Kidney epithelial cell (primary cell): ENCODE results near the gene ARFGEF3. TPM values are rescaled to one million over a fixed set of nuclear protein-coding genes. Genes with fewer than 3 reads are reported as not detected.

Experiments used
- DNase-seq: peaks from one replicate; pipeline ENCODE4 v3.0.0-alpha.2; 2010; ENCODE audit warnings: low read depth
- H3K27me3 ChIP-seq: 2 replicates; pipeline ENCODE4 v1.6.0; 2011; ENCODE audit warnings: low read length; ENCODE audit not compliant: control insufficient read depth, insufficient read depth
- H3K36me3 ChIP-seq: 2 replicates; pipeline ENCODE4 v1.5.1; 2011; ENCODE audit warnings: low read length; ENCODE audit not compliant: control insufficient read depth, insufficient read depth
- H3K4me3 ChIP-seq: 2 replicates; pipeline ENCODE4 v1.5.1; 2011; ENCODE audit warnings: low read depth, mild to moderate bottlenecking, control low read depth, low read length
- CTCF ChIP-seq: IDR thresholded peaks from 2 replicates; pipeline ENCODE4 v1.5.1; 2011; ENCODE audit warnings: mild to moderate bottlenecking, moderate library complexity, low read length, control low read depth, inconsistent platforms; ENCODE audit not compliant: insufficient read depth, poor library complexity, severe bottlenecking
- total RNA-seq: library from RNA; depleted of rRNA; stranded (reverse); fragments of >200 nt; gene quantifications from 2 replicates; pipeline ENCODE4 v1.2.3, GENCODE V29; 2015

ARFGEF3 gene
- total RNA-seq, 1 donor from 2014 or later, result 11.1 TPM

- no peak for TF ChIP-seq CTCF
- Histone ChIP-seq H3K27me3 (no peaks in the 10 kb centered on the region), H3K4me3 (no peak overlapping the region), H3K36me3 (no peaks in the 10 kb centered on the region)
- no peak for DNase-seq
These were observed 32.5 kb downstream of the ARFGEF3 start for GRCh38 chr6:138194287-138194686.

DNA sequence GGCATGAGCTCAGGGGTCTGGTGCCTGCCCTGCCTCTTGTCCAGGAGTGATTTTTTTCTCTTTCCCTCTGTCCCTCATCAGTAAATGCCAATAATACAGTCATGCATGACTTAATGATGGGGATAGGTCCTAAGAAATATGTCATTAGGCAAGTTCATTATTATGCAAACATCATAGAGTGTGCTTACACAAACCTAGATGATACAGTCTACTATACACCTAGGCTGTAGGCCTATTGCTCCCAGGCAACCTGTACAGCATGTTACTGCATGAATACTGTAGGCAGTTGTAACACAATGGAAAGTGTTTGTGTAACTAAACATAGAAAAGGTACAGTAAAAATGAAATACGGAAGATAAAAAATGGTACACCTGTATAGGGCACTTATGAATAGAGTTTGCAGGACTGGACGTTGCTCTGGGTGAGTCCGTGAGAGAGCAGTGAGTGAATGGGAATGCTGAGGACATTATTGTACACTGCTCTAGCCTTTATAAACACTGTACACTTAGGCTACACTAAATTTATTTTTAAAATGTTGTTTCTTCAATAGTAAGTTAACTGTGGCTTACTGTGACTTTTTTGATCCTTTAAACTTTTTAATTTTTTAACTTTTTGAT, 34.5 kb downstream of the ARFGEF3 start:
- Histone ChIP-seq H3K4me3 (no peak overlapping the region), H3K27me3 (no peaks in the 10 kb centered on the region), H3K36me3 (no peaks in the 10 kb centered on the region)
- TF ChIP-seq CTCF, result no peak
- DNase-seq, result no peak

- no peak overlapping the region for H3K4me3 ChIP-seq
- TF ChIP-seq CTCF, result no peak
- H3K27me3 ChIP-seq, result no peaks in the 10 kb centered on the region
- no peak for DNase-seq
- no peaks in the 10 kb centered on the region for H3K36me3 ChIP-seq
These were observed 35.8 kb downstream of the ARFGEF3 start for GRCh38 chr6:138197570-138197969.

DNA sequence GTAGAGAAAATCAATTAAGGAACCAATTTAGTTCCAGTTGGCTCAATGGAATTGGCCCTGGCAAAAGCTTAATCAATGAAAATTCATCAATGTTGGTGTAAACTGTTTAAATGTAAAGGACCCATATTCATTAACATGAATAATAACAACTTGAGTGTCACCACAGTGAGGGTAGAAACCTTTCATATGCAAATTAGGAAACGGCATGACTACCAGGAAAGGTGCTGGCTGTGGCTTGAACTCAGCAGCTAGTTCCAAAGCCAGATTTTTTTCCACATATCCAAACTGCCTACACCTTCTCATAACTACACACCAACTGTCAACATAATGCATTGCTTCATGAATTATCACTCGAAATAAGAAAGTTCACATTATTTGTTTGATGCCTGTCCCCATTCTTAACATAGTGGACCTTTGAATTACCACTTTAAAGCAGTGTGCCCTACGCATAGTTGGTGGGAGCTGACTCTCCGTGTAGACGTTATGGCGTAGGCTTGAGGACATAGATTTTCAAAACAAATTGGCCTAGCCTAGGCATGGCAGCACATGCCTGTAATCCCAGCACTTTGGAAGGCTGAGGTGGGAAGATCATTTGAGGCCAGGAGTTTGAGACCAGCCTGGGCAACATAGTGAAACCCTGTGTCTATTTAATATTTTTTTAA, 36.8 kb downstream of the ARFGEF3 start:
- no peak overlapping the region for H3K4me3 ChIP-seq
- TF ChIP-seq CTCF, result no peak
- H3K27me3 ChIP-seq, result no peaks in the 10 kb centered on the region

GRCh38 chr6:138201836-138202235, 40.1 kb downstream of the ARFGEF3 start:
- no peak for DNase-seq
- no peak for TF ChIP-seq CTCF
- Histone ChIP-seq H3K27me3 (no peaks in the 10 kb centered on the region), H3K4me3 (no peak overlapping the region), H3K36me3 (no peaks in the 10 kb centered on the region)

More for the DNA sequence above, 36.8 kb downstream of the ARFGEF3 start:
- H3K36me3 ChIP-seq, result no peaks in the 10 kb centered on the region
- no peak for DNase-seq

GRCh38 chr6:138203315-138203714, 41.6 kb downstream of the ARFGEF3 start:
- no peaks in the 10 kb centered on the region for H3K27me3 ChIP-seq
- no peak for DNase-seq
- H3K4me3 ChIP-seq, result no peak overlapping the region
- no peak for TF ChIP-seq CTCF
- H3K36me3 ChIP-seq, result no peaks in the 10 kb centered on the region
